ENCODE measurements around the gene CLCN7. TPM values are rescaled to one million over a fixed set of nuclear protein-coding genes. Genes with fewer than 3 reads are reported as not detected.

The CLCN7 gene
- total and polyA plus RNA-seq, 8 donors, result 8.7 to 489 (median 55.1) TPM

DNA sequence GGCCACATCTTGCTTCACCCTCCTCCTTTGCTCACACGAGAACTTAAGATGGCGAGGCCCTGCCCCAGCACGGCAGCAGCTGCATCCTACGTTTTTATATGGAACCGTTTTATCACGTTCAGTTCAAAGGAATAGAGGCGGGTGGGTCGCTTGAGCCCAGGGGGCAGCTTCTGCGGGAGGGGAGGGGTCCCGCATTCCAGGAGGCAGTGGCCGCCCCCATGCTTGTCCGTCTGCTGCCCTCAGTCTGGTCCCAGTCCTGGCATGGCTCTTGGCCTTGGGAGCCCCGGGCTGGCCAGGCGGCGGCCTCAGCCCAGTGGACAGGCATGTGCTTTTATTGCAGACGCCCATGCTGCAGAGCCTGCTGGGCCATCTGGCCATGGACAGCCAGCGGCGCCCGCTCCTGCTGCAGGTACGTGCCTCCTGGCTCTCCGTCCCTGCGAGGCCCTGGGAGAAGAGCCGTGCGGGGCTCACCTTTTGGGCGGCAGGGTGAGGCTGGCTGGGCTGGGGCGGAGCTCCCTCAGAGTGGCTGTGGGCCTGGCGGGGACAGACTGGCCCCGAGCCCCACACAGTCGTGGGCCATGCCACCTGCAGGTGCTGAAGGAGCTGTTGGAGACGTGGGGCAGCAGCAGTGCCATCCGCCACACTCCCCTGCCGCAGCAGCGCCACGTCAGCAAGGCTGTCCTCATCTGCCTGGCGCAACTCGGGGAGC lies 25.1 kb upstream of the CLCN7 start:
- intact Hi-C loops (cut with DNase I; ENCODE audit: low total_unique reads), result no loop called here
- peaks cover 65 to 94% (median 93%) of the 10 kb centered on the region in 4 donors for H3K36me3 ChIP-seq
- TF ChIP-seq EP300 (IDR thresholded peaks at IDR 0.05) (no peak), POLR2A (IDR thresholded peaks at IDR 0.05) (no peak), POLR2AphosphoS5 (IDR thresholded peaks at IDR 0.05) (no peak)
- TF ChIP-seq, protein P1, sequence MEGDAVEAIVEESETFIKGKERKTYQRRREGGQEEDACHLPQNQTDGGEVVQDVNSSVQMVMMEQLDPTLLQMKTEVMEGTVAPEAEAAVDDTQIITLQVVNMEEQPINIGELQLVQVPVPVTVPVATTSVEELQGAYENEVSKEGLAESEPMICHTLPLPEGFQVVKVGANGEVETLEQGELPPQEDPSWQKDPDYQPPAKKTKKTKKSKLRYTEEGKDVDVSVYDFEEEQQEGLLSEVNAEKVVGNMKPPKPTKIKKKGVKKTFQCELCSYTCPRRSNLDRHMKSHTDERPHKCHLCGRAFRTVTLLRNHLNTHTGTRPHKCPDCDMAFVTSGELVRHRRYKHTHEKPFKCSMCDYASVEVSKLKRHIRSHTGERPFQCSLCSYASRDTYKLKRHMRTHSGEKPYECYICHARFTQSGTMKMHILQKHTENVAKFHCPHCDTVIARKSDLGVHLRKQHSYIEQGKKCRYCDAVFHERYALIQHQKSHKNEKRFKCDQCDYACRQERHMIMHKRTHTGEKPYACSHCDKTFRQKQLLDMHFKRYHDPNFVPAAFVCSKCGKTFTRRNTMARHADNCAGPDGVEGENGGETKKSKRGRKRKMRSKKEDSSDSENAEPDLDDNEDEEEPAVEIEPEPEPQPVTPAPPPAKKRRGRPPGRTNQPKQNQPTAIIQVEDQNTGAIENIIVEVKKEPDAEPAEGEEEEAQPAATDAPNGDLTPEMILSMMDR (IDR thresholded peaks at IDR 0.05), result no peak
- H3K9me3 ChIP-seq, result no peaks in the 10 kb centered on the region
- H3K4me3 ChIP-seq, result no peak overlapping the region
- H3K27me3 ChIP-seq, result no peaks in the 10 kb centered on the region
- WGBS, 5 donors, result 93 to 96% (median 95%) methylated on average over 21 to 36 of the region's 36 CpGs
- H3K27ac ChIP-seq, result no peak overlapping the region
- no peak for DNase-seq
- peaks cover 0 to 9% (median 6%) of the 10 kb centered on the region in 4 donors for H3K4me1 ChIP-seq

DNA sequence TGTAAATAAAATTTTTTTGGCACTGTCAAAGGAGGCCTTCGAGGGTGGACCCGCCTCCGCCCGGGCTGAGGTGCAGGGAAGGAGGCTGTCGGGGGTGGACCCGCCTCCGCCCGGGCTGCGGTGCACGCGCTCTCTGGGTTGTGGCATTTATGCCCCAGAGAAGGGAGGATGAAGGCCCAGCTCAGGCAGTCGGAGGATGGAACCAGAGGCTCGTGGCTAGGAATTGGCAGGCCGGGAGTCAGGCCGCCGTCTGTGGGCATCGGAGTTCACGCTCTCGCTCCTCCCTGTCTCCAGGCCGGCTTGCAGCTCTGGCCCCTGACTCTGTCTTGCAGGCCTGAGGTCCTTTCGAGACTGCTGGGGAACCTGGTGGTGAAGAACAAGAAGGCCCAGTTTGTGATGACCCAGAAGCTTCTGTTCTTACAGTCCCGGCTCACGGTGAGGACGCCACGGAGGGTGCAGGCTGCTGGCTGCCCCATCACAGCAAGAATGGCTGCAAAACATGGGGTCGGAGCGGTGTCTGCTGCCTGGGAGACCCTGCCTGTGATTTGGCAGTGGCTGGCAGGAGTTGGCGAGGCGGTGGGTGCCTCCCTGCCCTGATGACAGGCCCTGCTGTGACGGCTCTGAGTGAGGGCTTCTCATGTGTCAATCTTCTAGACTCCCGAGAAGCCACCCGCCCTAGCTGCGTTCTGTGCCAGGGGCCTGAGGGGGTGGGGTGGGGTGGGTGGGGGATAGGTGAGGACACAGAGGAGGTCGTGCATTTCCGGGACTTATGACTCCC lies 24.3 kb upstream of the CLCN7 start:
- WGBS, 5 donors, result 91 to 96% (median 94%) methylated on average over 25 to 35 of the region's 35 CpGs
- TF ChIP-seq POLR2AphosphoS5 (IDR thresholded peaks at IDR 0.05), result no peak
- TF ChIP-seq EP300 (IDR thresholded peaks at IDR 0.05), result no peak
- TF ChIP-seq, protein P1 (IDR thresholded peaks at IDR 0.05), result no peak
- TF ChIP-seq POLR2A (IDR thresholded peaks at IDR 0.05), result no peak
- Histone ChIP-seq H3K4me1 (peaks cover 6 to 17% (median 14%) of the 10 kb centered on the region in 4 donors), H3K36me3 (peaks cover 65 to 94% (median 91%) of the 10 kb centered on the region in 4 donors), H3K9me3 (no peaks in the 10 kb centered on the region), H3K27me3 (no peaks in the 10 kb centered on the region), H3K4me3 (no peak overlapping the region), H3K27ac (no peak overlapping the region)
- intact Hi-C loops (cut with DNase I; ENCODE audit: low total_unique reads), result no loop called here
- no peak for DNase-seq

DNA sequence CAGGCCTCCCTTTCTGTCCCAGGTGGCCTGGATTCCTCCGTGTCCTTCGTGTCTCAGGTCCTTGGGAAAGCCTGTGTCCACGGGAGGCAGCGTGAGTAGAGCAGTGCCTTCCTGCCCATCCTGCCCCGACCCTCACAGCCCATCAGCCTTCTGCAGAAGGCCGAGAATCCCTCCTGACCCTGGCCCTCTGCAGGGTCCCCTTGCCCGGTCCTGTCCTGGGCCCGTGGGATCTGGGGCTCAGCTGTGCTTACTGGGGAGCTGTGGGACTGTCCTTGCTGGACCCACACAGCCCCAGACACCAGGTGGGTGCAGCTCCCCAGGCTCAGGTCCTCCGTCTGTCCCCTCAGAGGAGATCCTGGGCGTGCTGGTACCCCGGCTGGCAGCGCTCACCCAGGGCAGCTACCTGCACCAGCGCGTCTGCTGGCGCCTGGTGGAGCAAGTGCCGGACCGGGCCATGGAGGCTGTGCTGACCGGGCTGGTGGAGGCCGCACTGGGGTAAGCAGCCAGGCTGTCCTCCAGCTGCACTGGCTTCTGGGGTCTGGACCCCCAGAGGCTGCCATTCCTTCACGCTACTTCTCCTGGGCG lies 22.3 kb upstream of the CLCN7 start:
- no peaks in the 10 kb centered on the region for H3K27me3 ChIP-seq
- H3K4me1 ChIP-seq, result peaks cover 15 to 32% (median 28%) of the 10 kb centered on the region in 4 donors
- H3K36me3 ChIP-seq, result peaks cover 50 to 75% (median 73%) of the 10 kb centered on the region in 4 donors
- no peak overlapping the region for H3K27ac ChIP-seq
- WGBS, 5 donors, result 84 to 95% (median 93%) methylated on average over 6 to 21 of the region's 21 CpGs
- intact Hi-C loops (cut with DNase I; ENCODE audit: low total_unique reads), result no loop called here
- no peak overlapping the region for H3K4me3 ChIP-seq
- TF ChIP-seq POLR2A (IDR thresholded peaks at IDR 0.05) (no peak), EP300 (IDR thresholded peaks at IDR 0.05) (no peak), POLR2AphosphoS5 (IDR thresholded peaks at IDR 0.05) (no peak)
- TF ChIP-seq, protein P1 (IDR thresholded peaks at IDR 0.05), result no peak
- no peaks in the 10 kb centered on the region for H3K9me3 ChIP-seq
- no peak for DNase-seq

DNA sequence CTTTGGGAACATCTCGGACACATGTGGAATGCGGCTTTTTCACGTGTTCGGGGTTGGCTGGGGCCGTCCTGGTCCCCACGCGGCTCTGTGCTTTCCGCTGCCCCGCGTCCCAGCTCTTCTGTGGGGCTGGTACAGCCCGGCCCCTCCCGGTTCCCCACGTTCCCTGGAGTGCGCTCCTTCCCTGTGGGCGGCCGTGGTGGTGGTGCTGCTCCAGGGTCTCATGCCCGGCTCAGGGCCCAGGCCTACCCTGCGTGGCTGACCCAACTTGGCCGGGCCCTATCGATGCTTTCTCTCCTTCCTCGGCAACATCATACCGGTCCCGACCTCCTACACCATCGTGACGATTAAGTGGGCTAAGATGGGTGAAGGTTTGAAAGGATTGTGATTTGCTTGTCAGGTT lies 21.6 kb upstream of the CLCN7 start:
- Histone ChIP-seq H3K27me3 (no peaks in the 10 kb centered on the region), H3K4me3 (no peak overlapping the region), H3K36me3 (peaks cover 44 to 68% (median 66%) of the 10 kb centered on the region in 4 donors), H3K4me1 (peaks cover 15 to 32% (median 28%) of the 10 kb centered on the region in 4 donors), H3K27ac (no peak overlapping the region), H3K9me3 (no peaks in the 10 kb centered on the region)
- TF ChIP-seq POLR2AphosphoS5 (IDR thresholded peaks at IDR 0.05), result no peak
- no peak for TF ChIP-seq POLR2A (IDR thresholded peaks at IDR 0.05)
- TF ChIP-seq, protein P1 (IDR thresholded peaks at IDR 0.05), result no peak
- no peak for TF ChIP-seq EP300 (IDR thresholded peaks at IDR 0.05)
- 91 to 95% (median 92%) methylated on average over 22 to 25 of the region's 25 CpGs for WGBS, 5 donors
- no peak for DNase-seq
- intact Hi-C loops (cut with DNase I; ENCODE audit: low total_unique reads), result no loop called here

Data from stomach (tissue), 9 donors.